ENCODE data around the gene KCNK3.

DNA sequence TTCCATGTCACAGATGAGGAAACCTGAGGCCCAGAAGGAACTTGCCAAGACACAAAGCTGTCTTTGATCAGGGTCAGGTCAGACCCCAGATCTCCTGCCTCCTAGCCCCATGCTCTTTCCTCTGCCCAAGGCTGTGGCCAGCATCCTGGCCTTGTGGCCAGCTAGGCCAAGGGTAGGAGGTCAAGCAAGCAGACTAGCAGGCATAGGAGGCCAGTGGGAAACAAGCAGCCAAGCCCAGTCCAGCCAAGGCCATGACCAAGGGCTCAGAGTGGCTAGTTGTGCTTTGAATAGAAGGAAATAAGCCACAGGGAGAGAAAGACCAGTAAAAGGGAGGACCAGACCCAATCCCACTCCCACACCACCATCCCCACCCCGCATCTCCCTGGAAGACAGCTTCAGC, 30.4 kb downstream of the KCNK3 start:
- TF ChIP-seq TCF7L2 (IDR thresholded peaks at IDR 0.05; ENCODE audit: low read depth, low read length) (0 out of 2 replicates have a peak, but pooled peaks have one; percentile 18), POLR2AphosphoS5 (IDR thresholded peaks at IDR 0.05; ENCODE audit: low read depth, low read length) (no peak), CTCF (IDR thresholded peaks at IDR 0.05) (no peak)
- TF ChIP-seq, protein P1, sequence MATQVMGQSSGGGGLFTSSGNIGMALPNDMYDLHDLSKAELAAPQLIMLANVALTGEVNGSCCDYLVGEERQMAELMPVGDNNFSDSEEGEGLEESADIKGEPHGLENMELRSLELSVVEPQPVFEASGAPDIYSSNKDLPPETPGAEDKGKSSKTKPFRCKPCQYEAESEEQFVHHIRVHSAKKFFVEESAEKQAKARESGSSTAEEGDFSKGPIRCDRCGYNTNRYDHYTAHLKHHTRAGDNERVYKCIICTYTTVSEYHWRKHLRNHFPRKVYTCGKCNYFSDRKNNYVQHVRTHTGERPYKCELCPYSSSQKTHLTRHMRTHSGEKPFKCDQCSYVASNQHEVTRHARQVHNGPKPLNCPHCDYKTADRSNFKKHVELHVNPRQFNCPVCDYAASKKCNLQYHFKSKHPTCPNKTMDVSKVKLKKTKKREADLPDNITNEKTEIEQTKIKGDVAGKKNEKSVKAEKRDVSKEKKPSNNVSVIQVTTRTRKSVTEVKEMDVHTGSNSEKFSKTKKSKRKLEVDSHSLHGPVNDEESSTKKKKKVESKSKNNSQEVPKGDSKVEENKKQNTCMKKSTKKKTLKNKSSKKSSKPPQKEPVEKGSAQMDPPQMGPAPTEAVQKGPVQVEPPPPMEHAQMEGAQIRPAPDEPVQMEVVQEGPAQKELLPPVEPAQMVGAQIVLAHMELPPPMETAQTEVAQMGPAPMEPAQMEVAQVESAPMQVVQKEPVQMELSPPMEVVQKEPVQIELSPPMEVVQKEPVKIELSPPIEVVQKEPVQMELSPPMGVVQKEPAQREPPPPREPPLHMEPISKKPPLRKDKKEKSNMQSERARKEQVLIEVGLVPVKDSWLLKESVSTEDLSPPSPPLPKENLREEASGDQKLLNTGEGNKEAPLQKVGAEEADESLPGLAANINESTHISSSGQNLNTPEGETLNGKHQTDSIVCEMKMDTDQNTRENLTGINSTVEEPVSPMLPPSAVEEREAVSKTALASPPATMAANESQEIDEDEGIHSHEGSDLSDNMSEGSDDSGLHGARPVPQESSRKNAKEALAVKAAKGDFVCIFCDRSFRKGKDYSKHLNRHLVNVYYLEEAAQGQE (IDR thresholded peaks at IDR 0.05; ENCODE audit: insufficient read depth in 1 of 2, low read depth in 2 of 2, low read length in 1 of 2), result no peak
